HG02759 (cell line): ENCODE measurements around the gene GATA2.

Experiments used
- ATAC-seq: cut with Tn5 transposase; IDR thresholded peaks from one replicate; pipeline ENCODE4 v1.9.1; 2021; ENCODE audit warnings: mild to moderate bottlenecking, moderate library complexity; ENCODE audit not compliant: unreplicated experiment

Gene GATA2

DNA sequence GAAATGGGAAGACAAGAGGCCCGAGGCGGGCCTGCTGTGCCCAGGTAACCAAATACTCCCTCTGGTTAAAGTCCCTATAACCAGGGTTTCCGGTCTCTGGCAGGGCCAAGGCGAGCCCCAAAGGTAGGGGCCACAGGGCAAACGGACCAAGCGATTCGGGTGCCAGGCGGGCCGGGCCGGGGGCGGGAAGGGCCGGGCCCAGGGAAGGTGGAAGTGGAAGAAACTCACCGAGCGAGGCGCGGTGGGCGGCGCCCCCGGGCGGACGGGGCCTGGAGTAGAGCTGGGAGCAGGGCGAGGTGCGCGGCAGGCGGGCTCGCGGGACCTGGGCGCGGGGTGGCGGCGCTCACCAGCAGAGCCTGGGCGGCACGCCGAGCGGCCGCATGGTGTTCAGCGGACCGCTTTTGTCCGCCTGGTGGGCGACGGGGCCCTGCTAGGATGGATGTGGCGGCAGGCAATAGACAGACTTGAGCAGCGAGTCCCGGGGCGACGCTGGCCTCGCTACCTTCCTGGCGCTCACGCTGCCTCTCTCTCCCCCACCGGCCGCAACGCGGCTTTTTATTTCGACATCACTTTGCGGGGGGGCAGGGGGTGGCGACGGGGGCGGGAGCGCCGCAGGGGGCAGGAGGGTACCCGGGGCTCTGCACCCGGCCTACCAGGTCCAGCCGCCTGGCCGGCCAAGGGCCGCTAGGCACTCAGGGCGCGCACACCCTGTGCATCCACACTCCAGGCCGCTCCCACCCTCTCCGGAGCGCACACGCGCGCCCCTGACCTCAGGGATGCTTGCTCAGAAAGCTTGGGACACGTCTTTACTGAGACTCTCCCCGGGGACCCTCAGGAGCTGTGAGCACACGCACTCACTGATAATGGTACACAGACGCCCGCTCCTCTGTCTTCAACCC lies at the start of gene GATA2:
TSS of gene GATA2 (minus strand) at position 531 of the 899 bp plus-strand sequence. CDS start 6,170 bp downstream, outside the sequence.
- ATAC-seq, result no peak

DNA sequence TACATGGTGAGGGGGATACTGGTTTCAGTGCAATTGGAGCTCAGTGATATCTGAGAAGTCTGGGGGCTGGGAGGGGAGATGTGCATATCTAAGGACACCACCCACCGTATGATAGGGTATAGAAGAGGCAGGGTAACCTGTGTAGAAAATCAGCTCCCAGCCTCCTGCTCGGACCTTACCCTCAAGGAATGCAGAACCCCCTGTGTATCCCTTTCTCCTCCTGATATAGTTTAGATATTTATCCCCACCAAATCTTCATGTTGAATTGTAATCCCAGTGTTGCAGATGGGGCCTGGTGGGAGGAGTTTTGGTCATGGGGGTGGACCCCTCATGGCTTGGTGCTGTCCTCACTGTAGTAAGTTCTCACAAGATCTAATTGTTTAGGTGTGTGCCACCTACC lies 48.2 kb upstream of the GATA2 start:
- ATAC-seq, result no peak

DNA sequence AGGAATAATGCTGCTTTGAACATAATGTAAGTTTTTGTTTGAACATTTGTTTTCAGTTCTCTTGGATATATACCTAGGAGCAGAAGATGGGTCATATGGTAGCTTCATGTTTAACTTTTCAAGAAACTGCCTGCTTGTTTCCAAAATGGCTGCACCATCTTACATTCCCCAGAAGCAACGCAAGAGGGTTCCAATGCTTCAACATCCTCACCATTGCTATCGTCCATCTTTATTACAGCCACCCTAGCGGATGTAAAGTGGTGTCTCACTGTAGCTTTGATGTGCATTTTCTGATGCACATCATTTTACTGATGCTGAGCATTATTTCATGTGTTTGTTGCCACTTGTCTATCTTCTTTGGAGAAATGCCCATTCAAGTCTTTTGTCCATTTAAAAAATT lies 46.4 kb upstream of the GATA2 start:
- ATAC-seq, result no peak

DNA sequence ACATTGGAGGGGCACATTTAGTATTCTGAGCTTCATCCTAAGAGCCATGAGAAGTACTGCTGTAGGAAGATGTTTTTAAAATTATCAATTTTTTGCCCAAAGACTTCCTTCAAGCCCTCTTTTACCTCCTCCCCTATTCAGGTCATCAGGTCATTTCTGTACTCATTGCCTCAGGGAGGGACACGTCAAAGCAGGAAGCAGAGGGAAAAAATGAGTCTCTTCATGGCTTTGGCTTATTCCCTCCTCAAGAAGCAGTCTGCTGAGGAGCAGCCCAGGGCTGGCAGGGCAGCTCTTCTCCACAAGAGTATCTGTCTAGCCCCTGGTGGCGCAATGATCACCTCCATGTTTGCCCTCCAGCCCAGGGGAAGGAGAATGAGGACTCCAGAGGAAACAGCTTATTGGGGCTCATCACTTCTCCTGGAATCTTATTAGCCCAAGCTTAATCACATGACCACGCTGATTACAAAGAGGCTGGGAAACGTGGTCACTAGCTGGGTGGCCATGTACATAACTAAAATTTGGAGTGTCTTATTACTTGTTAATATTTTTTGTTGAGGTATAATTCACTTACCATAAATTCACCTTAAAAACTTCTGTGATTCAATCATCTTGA lies 44.2 kb upstream of the GATA2 start:
- no peak for ATAC-seq

DNA sequence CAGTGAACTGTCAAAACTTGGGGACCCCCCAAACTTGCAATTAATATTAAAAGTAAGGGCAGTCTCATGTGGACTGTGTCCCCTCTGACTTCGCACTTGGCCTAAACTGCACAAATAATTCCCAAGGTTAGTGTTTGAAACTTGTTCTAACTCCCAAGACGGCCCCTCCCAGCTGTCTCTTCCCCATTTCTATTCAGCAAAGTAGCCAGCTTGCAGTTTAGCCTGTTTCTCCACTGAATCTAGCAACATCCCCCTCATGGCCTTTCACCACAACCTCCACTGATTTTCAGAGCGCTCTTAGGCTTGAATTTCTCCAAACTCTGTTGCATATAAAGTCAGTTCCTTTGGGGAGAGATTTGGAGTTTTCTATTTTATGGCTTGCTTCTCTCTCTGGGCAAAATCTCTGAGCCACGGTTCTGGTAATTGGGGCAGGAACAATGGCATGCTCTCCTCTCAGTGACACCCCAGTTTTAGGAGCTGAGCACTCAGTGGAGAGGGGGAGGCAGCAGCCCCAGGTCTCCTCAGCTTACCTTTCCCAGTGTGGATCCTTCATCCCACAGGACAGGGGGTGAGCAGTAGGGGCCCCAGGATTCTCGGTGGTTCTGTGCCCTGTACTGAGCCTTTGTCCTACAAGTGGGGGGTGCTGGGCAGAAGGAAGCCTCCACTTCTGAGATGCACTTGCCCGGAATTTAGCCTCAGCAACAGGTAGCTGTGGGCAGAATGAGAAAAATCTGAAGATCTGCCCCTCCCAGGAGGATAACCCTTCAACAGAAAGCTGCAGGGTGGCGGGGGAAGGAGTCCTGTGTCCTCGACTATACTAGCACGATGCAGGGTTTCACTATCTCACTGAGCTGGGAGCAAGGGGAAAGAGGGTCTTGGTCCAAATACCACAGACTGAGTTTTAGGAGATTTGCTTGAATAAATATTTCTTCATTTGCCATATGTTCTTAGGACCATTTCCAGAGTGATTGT lies 39.3 kb upstream of the GATA2 start:
- ATAC-seq, result no peak

DNA sequence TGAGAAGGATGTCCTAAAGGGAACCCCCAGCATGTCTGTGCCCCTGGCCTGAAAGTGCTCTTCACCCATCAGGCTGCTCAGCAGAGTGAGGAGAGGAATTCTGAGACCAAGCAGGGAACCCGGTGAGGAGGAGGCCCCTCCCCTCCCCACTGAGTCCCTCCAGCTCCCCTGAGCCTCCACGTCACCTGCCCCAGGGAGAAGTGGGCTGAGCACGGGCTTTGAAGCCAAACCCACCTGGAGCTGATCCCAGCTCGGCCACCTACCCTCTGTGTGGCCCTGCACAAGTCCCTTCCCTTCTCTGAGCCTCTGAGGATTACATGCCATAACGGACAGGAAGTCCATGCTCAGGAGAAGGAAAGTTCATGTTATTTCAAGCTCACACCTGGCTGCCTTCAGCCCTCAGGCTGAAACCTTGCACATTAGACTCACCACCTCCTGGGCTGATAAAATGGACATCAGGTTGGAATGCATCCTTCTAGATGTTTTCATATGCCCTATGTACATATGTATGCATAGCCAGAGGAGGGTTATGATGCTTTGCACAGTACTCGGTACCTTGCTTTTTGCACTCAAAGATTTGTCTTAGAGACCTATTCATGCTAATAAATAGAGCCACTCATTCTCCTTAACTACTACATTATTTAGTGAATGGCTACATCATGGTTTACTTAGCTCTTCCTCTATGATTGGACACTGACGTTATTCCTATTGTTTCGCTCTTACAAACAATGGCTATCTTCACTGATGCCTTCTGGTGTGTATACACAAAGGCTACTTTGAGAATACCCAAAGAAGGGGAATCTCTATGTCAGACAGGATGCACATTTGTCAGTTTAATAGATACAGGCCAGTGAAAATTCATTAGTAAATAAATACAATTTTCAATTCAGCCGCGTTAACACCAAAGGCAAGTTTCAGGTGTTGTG lies 31.6 kb upstream of the GATA2 start:
- no peak for ATAC-seq

DNA sequence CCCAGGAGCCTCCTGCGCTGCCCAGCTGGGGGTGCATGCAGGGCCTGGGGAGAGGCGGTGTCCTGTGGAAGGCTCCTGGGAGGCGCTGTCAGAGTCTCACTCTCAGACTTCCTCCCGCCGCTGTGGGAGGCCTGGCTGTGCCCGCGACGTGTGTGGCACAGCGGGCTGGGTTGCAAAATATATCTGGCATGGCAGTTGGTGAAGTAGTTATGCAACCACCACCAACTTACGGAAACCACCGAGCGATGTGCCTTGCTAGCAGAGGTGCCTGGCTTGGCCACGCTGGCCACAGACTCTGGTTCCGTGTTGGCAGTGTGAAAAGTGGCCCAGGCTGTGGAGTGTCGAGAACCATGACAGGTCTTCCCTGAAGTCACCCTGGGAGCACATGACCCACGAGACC lies 30.6 kb upstream of the GATA2 start:
- no peak for ATAC-seq

DNA sequence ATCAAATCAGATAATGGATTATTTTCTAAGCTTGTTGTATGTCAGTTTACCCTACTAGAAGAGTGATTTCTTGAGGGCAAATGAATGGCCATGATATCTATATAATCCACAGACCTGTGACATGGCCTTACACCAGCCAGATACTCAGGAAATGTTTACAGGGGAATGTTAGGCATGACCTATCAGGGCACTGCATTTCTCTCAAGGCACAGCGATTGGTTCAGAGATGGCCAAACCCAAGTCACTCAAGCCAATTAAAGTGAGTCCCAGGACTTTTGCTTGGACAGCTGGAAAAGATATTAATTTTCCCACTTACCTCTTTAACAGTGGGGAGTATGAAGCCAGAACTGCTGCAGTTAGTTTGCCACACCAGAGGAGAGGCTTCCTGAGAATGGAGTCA lies 28.7 kb upstream of the GATA2 start:
- ATAC-seq, result no peak

DNA sequence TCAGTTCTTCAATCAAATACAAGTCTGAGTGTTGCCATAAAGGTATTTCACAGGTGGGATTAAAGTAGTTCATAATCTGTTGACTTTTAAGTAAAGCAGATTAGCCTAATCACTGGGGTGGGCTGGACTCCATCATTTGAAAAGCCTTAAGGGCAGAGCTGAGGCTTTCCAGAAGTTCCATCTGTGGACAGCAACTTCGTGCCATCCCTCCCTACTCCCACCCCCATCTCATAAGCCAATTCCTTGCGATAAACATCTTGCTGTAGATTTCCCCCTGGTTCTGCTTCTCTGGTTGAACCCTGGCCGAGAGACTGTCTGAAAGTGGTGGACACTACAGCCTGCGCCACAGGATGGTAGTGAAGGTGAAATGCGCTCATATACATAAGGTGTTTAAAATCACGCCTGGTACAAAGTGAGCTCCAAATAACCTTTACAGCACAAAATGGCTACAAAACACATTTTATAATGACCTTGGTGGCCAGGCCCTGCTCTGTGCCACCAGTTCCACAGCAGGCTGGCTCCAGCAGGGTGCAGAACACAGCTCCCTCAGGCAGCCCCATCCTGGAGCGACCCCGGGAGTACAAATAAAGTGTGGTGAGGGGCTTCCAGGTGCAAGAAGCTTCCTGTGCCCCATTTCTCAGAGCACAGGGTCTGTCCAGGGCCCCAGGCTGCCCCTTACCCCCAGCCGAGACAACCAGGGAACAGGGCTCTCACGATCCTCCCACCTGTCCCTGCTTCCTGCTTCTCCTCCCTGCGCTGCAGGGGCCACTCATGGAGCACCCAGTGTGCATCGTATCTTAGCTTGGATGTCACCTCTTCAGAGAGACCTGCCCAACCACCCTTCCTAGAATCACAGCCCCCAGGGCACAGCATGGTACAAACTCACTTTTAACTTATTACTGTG lies 25.8 kb upstream of the GATA2 start:
- no peak for ATAC-seq

DNA sequence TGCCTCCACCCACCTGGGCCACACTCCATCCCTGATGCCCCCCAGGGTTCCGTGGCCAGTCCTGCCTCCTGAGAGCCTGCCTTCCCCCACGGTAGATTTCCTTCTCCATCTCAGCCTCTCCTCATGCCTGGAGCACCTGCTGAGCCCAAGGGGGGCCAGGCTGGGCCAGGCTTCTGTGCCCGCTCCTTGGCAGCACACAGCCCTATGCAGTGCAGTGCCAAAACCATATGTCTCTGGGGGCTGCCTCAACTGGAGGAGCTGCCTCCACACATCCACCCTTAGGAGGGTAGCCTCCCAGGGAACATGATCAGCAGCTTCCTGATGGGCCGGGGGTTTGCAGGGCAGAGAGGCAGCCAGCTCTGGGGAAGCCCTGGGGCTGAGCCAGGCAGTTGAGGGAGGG lies 24.6 kb upstream of the GATA2 start:
- ATAC-seq, result no peak

DNA sequence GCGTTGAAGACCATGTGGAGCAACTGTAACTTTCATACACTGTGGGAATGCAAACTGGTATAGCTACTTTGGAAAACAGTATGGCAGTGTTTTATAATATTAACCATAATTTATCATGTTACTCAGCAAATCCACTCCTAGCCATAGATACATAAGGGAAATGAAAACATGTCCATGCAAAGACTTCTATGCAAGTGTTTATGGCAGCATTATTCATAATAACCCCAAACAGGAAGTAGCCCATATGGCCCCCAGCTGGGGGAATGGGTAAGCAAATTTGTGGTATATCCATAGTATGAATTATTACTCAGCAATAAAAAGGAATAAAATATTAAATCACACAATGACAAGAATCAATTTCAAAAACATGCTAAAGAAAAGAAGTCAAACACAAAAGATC lies 23.0 kb upstream of the GATA2 start:
- no peak for ATAC-seq

DNA sequence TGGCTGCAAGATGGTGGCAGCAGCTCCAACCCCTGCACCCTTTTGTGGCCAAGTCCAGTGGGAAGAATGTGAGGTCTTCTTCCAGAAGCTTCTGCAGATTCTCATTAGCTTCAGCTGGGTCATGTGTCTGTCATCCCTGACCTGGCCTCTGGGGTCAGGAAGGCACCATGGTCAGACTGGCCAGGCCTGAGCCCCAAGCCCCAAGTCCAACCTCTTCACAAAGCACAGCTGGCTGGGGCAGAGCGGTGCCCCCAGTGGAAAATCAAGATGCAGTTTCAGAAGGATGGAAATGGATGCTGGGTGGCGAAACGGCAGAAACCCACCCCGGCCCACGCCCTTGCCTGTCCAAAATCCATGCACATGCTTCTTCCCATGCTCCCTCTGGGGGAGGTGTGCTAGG lies 15.9 kb upstream of the GATA2 start:
- ATAC-seq, result no peak

DNA sequence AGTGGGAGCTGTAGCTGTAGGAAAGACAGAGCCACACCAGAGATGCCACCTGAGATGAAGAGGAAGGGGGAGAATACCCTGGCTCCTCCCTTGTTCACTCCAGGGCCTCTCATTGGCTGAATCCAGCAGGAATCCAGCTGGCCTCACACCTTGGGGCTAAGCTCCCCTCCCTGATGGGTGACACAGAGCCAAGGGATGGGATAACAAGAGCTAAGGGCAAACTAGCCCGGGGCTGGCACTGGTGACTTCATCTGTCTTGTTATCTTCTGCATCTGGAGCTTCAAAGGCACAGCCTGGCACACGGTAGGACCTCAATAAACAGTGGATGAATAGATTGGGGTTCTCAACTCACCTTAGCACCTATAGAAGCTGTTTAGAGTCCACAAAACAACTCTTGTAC lies 13.8 kb upstream of the GATA2 start:
- ATAC-seq, result no peak

DNA sequence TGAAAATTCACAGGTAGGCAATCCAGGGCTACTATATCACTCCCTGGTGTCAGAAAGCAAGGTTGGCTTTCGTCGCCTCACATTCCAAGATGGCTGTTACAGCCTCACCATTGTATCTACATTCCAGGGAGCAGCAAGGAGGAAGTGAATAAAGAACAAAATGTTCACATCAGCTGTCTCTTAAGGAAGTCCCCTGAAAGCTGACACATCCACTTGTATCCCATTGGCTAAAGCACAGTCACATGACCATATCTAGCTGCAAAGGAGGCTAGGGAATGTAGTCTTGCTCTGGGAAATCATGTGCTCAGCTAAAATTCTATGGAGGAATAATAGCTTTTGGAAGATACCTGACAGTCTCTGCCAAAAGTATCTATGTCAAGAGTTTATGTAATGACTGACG lies 12.8 kb upstream of the GATA2 start:
- no peak for ATAC-seq

DNA sequence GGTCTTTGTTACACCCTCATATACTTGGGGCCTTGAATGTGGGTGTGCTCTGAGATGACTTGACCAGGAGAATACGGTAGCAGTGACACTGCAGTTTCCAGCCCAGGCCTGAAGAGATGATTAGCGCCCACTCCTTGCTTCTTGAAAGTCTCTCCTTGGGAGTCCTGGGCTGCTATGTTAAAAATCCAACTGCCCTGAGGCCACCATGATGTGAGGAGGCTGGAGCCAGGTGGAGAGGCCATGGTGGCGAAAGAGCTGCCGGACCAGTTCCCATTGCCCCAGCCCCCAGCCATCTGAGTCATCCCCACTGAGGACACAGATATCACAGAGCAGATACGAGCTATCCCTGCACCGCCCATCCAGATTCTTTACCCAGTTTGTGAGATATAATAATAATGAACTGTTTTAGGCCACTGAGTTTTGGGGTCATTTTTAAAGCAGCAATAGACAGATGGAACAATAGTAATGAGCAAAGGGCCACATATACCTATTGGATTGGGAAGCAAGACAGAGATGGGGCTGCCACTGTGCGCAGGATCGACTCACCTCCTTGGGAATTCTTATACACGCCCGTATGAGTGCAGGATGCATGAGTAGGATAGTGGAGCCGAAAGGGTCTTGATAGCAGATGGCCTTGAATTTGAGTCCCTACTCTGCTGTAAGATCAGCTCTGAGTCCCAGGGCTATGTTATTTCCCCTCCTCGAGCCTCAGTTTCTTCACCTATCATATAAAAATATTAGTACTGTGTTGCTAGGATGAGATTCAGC lies 12.1 kb upstream of the GATA2 start:
- ATAC-seq, result no peak

DNA sequence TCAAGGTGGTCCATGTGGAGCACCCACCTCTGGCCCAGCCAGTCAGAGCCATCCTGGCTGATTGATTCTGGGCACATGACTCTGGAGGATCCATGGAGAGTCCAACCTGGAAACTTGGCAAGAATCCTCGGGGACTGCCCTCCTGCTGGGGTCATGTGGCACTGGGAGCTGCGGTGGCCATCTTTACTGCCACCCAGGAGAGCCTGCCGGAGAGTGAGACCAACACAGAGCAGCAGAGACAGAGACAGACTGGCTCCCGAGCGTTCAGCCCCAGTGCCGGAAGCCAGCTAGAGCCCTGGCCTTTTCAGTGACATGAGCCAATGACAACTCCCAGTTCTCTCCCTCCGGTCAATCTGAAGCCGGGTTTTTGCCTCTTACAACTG lies 11.5 kb upstream of the GATA2 start:
- ATAC-seq, result no peak

DNA sequence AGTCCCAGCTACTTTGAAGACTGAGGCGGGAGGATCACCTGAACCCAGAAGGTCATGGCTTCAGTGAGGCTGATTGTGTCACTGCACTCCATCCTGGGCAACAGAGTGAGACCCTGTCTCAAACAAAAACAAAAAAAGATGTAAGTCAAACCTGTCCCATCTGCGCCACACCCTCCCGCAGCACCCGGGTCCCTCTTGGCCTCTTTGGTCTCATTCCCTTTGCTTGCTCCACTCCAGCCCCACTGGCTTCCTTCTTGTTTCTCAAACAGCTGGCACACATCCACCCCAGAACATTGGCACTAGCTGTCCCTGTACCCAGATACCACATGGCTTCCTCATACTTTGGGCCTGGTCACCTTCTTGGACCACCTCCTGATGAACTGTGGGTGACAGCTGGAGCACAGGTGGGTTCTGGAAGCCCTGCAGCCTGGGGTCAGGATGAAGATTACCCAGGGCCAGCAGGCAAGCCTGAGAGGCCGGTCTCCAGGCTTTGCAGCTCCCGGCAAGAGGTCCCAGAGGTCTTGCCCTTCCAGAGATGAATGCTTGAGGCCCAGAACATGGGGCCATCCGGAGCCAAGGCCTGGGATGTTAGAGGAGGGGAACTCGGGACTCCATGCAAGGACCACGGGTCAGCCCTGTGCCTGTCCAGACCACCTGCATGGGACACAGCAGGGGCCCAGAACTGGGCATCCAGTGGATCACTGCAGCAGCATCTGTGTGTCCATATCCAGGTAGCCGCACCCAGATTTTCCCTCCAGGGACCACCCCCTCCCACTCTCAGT lies 10.9 kb upstream of the GATA2 start:
- ATAC-seq, result no peak

DNA sequence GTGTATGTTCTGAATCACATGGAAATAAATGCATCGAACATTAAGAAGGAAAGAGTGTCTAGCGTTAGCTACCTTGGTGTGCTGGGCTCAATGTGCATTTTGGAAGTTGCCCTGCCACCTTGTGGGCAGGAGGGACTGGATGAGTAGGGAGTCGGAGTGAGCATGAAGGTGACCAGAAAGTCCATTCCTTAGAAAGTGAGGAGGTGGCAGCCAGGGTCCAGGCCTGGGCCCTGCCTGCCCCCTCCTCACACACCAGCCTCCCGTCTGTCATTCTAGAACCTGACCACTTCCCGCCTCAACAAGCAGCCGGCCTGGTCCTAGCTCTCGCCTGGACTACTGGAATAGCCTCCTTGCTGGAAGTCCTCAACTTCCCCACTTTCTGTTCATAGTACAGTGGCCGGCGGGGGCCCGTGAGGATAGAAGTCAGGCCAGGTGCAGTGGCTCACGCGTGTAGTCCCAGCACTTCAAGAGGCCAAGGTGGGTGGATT lies 10.2 kb upstream of the GATA2 start:
- ATAC-seq, result no peak
